ENCODE results near the gene GEMIN8.
A peak's percentile ranks its signal among the peaks of the same experiment; 100 is the strongest.

Gene GEMIN8

GRCh38 chrX:14006540-14006939, 23.2 kb downstream of the GEMIN8 start:
- Histone ChIP-seq H3K4me2 (ENCODE audit: insufficient read depth, low read length) (no peak overlapping the region), H3K9me3 (ENCODE audit: insufficient read depth, low read length, severe bottlenecking) (no peaks in the 10 kb centered on the region), H3K4me1 (ENCODE audit: insufficient read depth, low read length) (no peaks in the 10 kb centered on the region), H3K27ac (ENCODE audit: low read length) (no peak overlapping the region), H3K79me2 (ENCODE audit: insufficient read depth, low read length) (no peaks in the 10 kb centered on the region), H3K4me3 (ENCODE audit: low read depth in 1 of 2, low read length in 2 of 2) (no peak overlapping the region), H3K36me3 (ENCODE audit: insufficient read depth, low read length) (peaks cover 12% of the 10 kb centered on the region), H2AFZ (ENCODE audit: low read depth, low read length) (no peak overlapping the region), H3K27me3 (ENCODE audit: insufficient read depth, low read length, poor library complexity) (no peaks in the 10 kb centered on the region), H3K9ac (ENCODE audit: low read depth, low read length) (no peak overlapping the region), H4K20me1 (ENCODE audit: insufficient read depth, low read length) (no peaks in the 10 kb centered on the region)
- no peak for TF ChIP-seq EZH2 (IDR thresholded peaks at IDR 0.05; ENCODE audit: borderline replicate concordance, low read depth, low read length, severe bottlenecking)
- no peak for TF ChIP-seq CTCF (IDR thresholded peaks at IDR 0.05; ENCODE audit: borderline replicate concordance, extremely low read depth, low read length, poor library complexity, severe bottlenecking)
- ATAC-seq (ENCODE audit: insufficient read depth, low read depth): no peak
- no peak for DNase-seq

GRCh38 chrX:14003876-14004425, 25.7 kb downstream of the GEMIN8 start:
- Histone ChIP-seq H3K4me3 (ENCODE audit: low read depth in 1 of 2, low read length in 2 of 2) (no peak overlapping the region), H3K36me3 (ENCODE audit: insufficient read depth, low read length) (peaks cover 9% of the 10 kb centered on the region), H3K27ac (ENCODE audit: low read length) (no peak overlapping the region), H3K27me3 (ENCODE audit: insufficient read depth, low read length, poor library complexity) (no peaks in the 10 kb centered on the region), H3K4me2 (ENCODE audit: insufficient read depth, low read length) (no peak overlapping the region), H3K9me3 (ENCODE audit: insufficient read depth, low read length, severe bottlenecking) (no peaks in the 10 kb centered on the region), H3K9ac (ENCODE audit: low read depth, low read length) (no peak overlapping the region), H3K4me1 (ENCODE audit: insufficient read depth, low read length) (no peaks in the 10 kb centered on the region), H4K20me1 (ENCODE audit: insufficient read depth, low read length) (no peaks in the 10 kb centered on the region), H2AFZ (ENCODE audit: low read depth, low read length) (no peak overlapping the region), H3K79me2 (ENCODE audit: insufficient read depth, low read length) (no peaks in the 10 kb centered on the region)
- ATAC-seq (ENCODE audit: insufficient read depth, low read depth) (no peak), DNase-seq (no peak)
- TF ChIP-seq EZH2 (IDR thresholded peaks at IDR 0.05; ENCODE audit: borderline replicate concordance, low read depth, low read length, severe bottlenecking) (no peak), CTCF (IDR thresholded peaks at IDR 0.05; ENCODE audit: borderline replicate concordance, extremely low read depth, low read length, poor library complexity, severe bottlenecking) (no peak)

GRCh38 chrX:14003028-14003427, 26.7 kb downstream of the GEMIN8 start:
- peak; percentile 5 for DNase-seq
- Histone ChIP-seq H3K9ac (ENCODE audit: low read depth, low read length) (no peak overlapping the region), H3K79me2 (ENCODE audit: insufficient read depth, low read length) (no peaks in the 10 kb centered on the region), H4K20me1 (ENCODE audit: insufficient read depth, low read length) (no peaks in the 10 kb centered on the region), H2AFZ (ENCODE audit: low read depth, low read length) (no peak overlapping the region), H3K4me3 (ENCODE audit: low read depth in 1 of 2, low read length in 2 of 2) (no peak overlapping the region), H3K9me3 (ENCODE audit: insufficient read depth, low read length, severe bottlenecking) (no peaks in the 10 kb centered on the region), H3K36me3 (ENCODE audit: insufficient read depth, low read length) (peaks cover 6% of the 10 kb centered on the region; the same call in 1 of the 2 replicates), H3K4me2 (ENCODE audit: insufficient read depth, low read length) (no peak overlapping the region), H3K27me3 (ENCODE audit: insufficient read depth, low read length, poor library complexity) (no peaks in the 10 kb centered on the region), H3K4me1 (ENCODE audit: insufficient read depth, low read length) (no peaks in the 10 kb centered on the region), H3K27ac (ENCODE audit: low read length) (no peak overlapping the region)
- ATAC-seq (ENCODE audit: insufficient read depth, low read depth): peak; percentile 78
- TF ChIP-seq EZH2 (IDR thresholded peaks at IDR 0.05; ENCODE audit: borderline replicate concordance, low read depth, low read length, severe bottlenecking) (no peak), CTCF (IDR thresholded peaks at IDR 0.05; ENCODE audit: borderline replicate concordance, extremely low read depth, low read length, poor library complexity, severe bottlenecking) (no peak)

GRCh38 chrX:13996650-13997049, 33.0 kb downstream of the GEMIN8 start:
- no peaks in the 10 kb centered on the region for H3K4me1 ChIP-seq (ENCODE audit: insufficient read depth, low read length)
- ATAC-seq (ENCODE audit: insufficient read depth, low read depth) (no peak), DNase-seq (no peak)
- no peak overlapping the region for H3K4me2 ChIP-seq (ENCODE audit: insufficient read depth, low read length)
- no peaks in the 10 kb centered on the region for H3K79me2 ChIP-seq (ENCODE audit: insufficient read depth, low read length)
- no peaks in the 10 kb centered on the region for H3K27me3 ChIP-seq (ENCODE audit: insufficient read depth, low read length, poor library complexity)
- H3K9ac ChIP-seq (ENCODE audit: low read depth, low read length): no peak overlapping the region
- no peak overlapping the region for H3K4me3 ChIP-seq (ENCODE audit: low read depth in 1 of 2, low read length in 2 of 2)
- H3K27ac ChIP-seq (ENCODE audit: low read length): no peak overlapping the region
- H4K20me1 ChIP-seq (ENCODE audit: insufficient read depth, low read length): no peaks in the 10 kb centered on the region
- H3K9me3 ChIP-seq (ENCODE audit: insufficient read depth, low read length, severe bottlenecking): no peaks in the 10 kb centered on the region
- no peak overlapping the region for H2AFZ ChIP-seq (ENCODE audit: low read depth, low read length)
- no peaks in the 10 kb centered on the region for H3K36me3 ChIP-seq (ENCODE audit: insufficient read depth, low read length)
- no peak for TF ChIP-seq CTCF (IDR thresholded peaks at IDR 0.05; ENCODE audit: borderline replicate concordance, extremely low read depth, low read length, poor library complexity, severe bottlenecking)
- TF ChIP-seq EZH2 (IDR thresholded peaks at IDR 0.05; ENCODE audit: borderline replicate concordance, low read depth, low read length, severe bottlenecking): no peak
